HepG2 (cell line): ENCODE results near the gene RANBP3L. TPM values are rescaled to one million over a fixed set of nuclear protein-coding genes. Genes with fewer than 3 reads are reported as not detected.

Source experiments
- ATAC-seq: fragments of 200-7000 bp; cut with Tn5 transposase; 3 replicates; pipeline ENCODE4 v1.9.1; 2020; ENCODE audit warnings: mild to moderate bottlenecking, moderate library complexity
- BruUV-seq: library from RNA; stranded (reverse); fragments of 400-500 nt; replicated peaks from 2 replicates; lab custom pipeline; 2021; lab: Mats Ljungman, UMichigan
- CTCF ChIA-PET: fragments of 300-600 bp; formaldehyde crosslinking; extraction: SDS; loops from one replicate; lab custom pipeline; 2021; ENCODE audit warnings: low total read pairs, inconsistent platforms, low intra/inter-chr PET ratio; lab: Yijun Ruan, JAX
- POLR2A ChIA-PET: fragments of 350-600 bp; sonication (Branson Sonifier 250); formaldehyde crosslinking; loops from one replicate; lab custom pipeline; 2020; ENCODE audit warnings: antibody characterized with exemption, inconsistent platforms; lab: Yijun Ruan, JAX
- DNase-seq: peaks from one replicate; pipeline ENCODE4 v3.0.0-alpha.2; 2015; ENCODE audit warnings: low spot score
- FAIRE-seq: peaks from 3 replicates; lab custom pipeline; 2011; peaks lifted over from hg19 to GRCh38; lab: Jason Lieb, UNC
- H2AFZ ChIP-seq: one replicate; pipeline ENCODE4 v1.6.1; 2011; ENCODE audit warnings: low read length, inconsistent platforms
- H3K27ac ChIP-seq: fragments of 300-600 bp; 3 replicates; pipeline ENCODE4 v1.8.0; 2011; ENCODE audit warnings: mixed run types, mild to moderate bottlenecking, mixed read lengths, low read length, inconsistent platforms; ENCODE audit not compliant: insufficient read depth; ENCODE audit errors: extremely low read length
- H3K27me3 ChIP-seq, 2 experiments: fragments of 200-600 bp in 1 of 2; 2 replicates in 1 of 2; 3 replicates in 1 of 2; pipeline versions ENCODE4 v1.6.0 to v1.8.0; 2011; ENCODE audit warnings: low read length in 2 of 2, mild to moderate bottlenecking in 2 of 2, moderate library complexity in 2 of 2, inconsistent platforms in 1 of 2; ENCODE audit not compliant: insufficient read depth in 2 of 2, control insufficient read depth in 1 of 2
- H3K36me3 ChIP-seq, 2 experiments: fragments of 200-600 bp in 1 of 2; replicated peaks in 1 of 2; 2 replicates in 1 of 2; 3 replicates in 1 of 2; pipeline versions ENCODE4 v1.5.1 to v1.8.0; 2011; ENCODE audit warnings: low read length in 2 of 2, inconsistent platforms in 1 of 2; ENCODE audit not compliant: insufficient read depth in 2 of 2, control insufficient read depth in 1 of 2
- H3K4me1 ChIP-seq: 2 replicates; pipeline ENCODE4 v1.5.1; 2012; ENCODE audit warnings: low read length, inconsistent platforms; ENCODE audit not compliant: insufficient read depth
- H3K4me2 ChIP-seq: 2 replicates; pipeline ENCODE4 v1.6.0; 2011; ENCODE audit warnings: low read depth, low read length, inconsistent platforms
- H3K4me3 ChIP-seq, 3 experiments: fragments of 200-600 bp in 1 of 3; sonication (generic), shearing (Covaris generic) in 1 of 3; replicated peaks in 1 of 3; 2 replicates each; pipeline ENCODE4 v1.5.1; 2011 to 2016; ENCODE audit warnings: low read length in 3 of 3, inconsistent platforms in 2 of 3, low read depth in 2 of 3, mild to moderate bottlenecking in 2 of 3, control low read depth in 1 of 3, mixed read lengths in 1 of 3; ENCODE audit not compliant: insufficient read depth in 1 of 3
- H3K79me2 ChIP-seq: one replicate; pipeline ENCODE4 v1.6.1; 2011; ENCODE audit warnings: low read length, inconsistent platforms; ENCODE audit not compliant: insufficient read depth
- H3K9ac ChIP-seq: 2 replicates; pipeline ENCODE4 v1.6.0; 2011; ENCODE audit warnings: mild to moderate bottlenecking, low read depth, low read length, inconsistent platforms; ENCODE audit not compliant: insufficient read depth
- H3K9me3 ChIP-seq: 2 replicates; pipeline ENCODE4 v1.5.1; 2012; ENCODE audit warnings: mild to moderate bottlenecking, low read length
- H4K20me1 ChIP-seq: 2 replicates; pipeline ENCODE4 v1.6.0; 2011; ENCODE audit warnings: inconsistent platforms, mild to moderate bottlenecking, low read length, moderate library complexity; ENCODE audit not compliant: insufficient read depth
- CREM ChIP-seq, 2 experiments: sonication (generic) in 1 of 2; formaldehyde crosslinking in 1 of 2; IDR thresholded peaks; 2 replicates each; pipeline versions ENCODE4 v1.4.0 to v1.6.1; 2016 to 2020; ENCODE audit warnings: antibody characterized with exemption in 1 of 2, mild to moderate bottlenecking in 1 of 2, missing genetic modification reagents in 1 of 2
- GPN1 ChIP-seq: sonication (generic); formaldehyde crosslinking; IDR thresholded peaks from 2 replicates; pipeline ENCODE4 v1.5.1; 2020; ENCODE audit warnings: missing genetic modification reagents, borderline replicate concordance
- PRMT3 ChIP-seq: sonication (generic); formaldehyde crosslinking; IDR thresholded peaks from 2 replicates; pipeline ENCODE4 v1.8.1; 2022; ENCODE audit warnings: low read depth, mild to moderate bottlenecking, moderate library complexity, missing genetic modification reagents, borderline replicate concordance
- SNAPC2 ChIP-seq: sonication (generic); formaldehyde crosslinking; IDR thresholded peaks from 2 replicates; pipeline ENCODE4 v1.8.1; 2022; ENCODE audit warnings: mild to moderate bottlenecking, missing genetic modification reagents
- SNRNP70 ChIP-seq: fragments of 200-400 bp; formaldehyde crosslinking; IDR thresholded peaks from 2 replicates; pipeline ENCODE4 v1.6.1; 2017; ENCODE audit warnings: mild to moderate bottlenecking, low read depth, low read length, moderate library complexity
- ZBTB25 ChIP-seq: IDR thresholded peaks from 2 replicates; pipeline ENCODE4 v1.6.1; 2018; ENCODE audit warnings: missing genetic modification reagents
- ZBTB26 ChIP-seq: IDR thresholded peaks from 2 replicates; pipeline ENCODE4 v1.6.1; 2016; ENCODE audit warnings: missing compliant biosample characterization, missing genetic modification reagents, borderline replicate concordance
- ZNF484 ChIP-seq: sonication (generic); formaldehyde crosslinking; IDR thresholded peaks from 2 replicates; pipeline ENCODE4 v1.5.1; 2020; ENCODE audit warnings: mild to moderate bottlenecking, low read depth, missing genetic modification reagents, borderline replicate concordance
- ZNF598 ChIP-seq: sonication (generic); formaldehyde crosslinking; IDR thresholded peaks from 2 replicates; pipeline ENCODE4 v1.5.1; 2020; ENCODE audit warnings: mild to moderate bottlenecking, missing genetic modification reagents, borderline replicate concordance
- WGBS: methylation state at CpG from one replicate; pipeline ENCODE4 v1.1.6; 2017; ENCODE audit warnings: low lambda C conversion rate; 5-methylcytosine and 5-hydroxymethylcytosine counted together
- in situ Hi-C: cut with HindIII; loops from 2 replicates; pipeline ENCODE4 v1.10.0; 2017; ENCODE audit warnings: low pct_unique_long_range_greater_than_20kb; ENCODE audit not compliant: extremely low pct_ligation_motif_present
- intact Hi-C: fragments of 100-400 bp; cut with micrococcal nuclease; formaldehyde crosslinking; loops from one replicate; pipeline ENCODE4 v1.10.0; 2022; ENCODE audit not compliant: unreplicated experiment
- polyA plus RNA-seq, 8 experiments: library from polyadenylated mRNA; depleted of rRNA in 3 of 8; stranded (reverse) in 7 of 8; unstranded in 1 of 8; fragments of >200 nt; fragmentation: Illumina TruSeq in 4 of 8; extraction: Trizol in 4 of 8; gene quantifications; 2 replicates each; pipeline versions ENCODE4 v1.2.1 to v1.2.3, GENCODE V29; 2011 to 2016; ENCODE audit warnings: low read depth in 4 of 8, missing spikeins in 1 of 8, mixed read lengths in 1 of 8; ENCODE audit not compliant: insufficient read depth in 1 of 8
- total RNA-seq, 5 experiments: library from RNA; depleted of rRNA; stranded (reverse); fragments of >200 nt; fragmentation: Illumina TruSeq; extraction: Trizol; gene quantifications; 2 replicates each; pipeline ENCODE4 v1.2.3, GENCODE V29; 2016; ENCODE audit warnings: low read depth in 1 of 5

The RANBP3L gene
- total and polyA plus RNA-seq, 2 of the 13 experiments (the other 11 are each of a cell fraction or from before 2014, with no cell fraction given): 0.09 TPM; not detected in 1

- no peaks in the 10 kb centered on the region for H3K4me1 ChIP-seq
- intact Hi-C loops (no loop called here), in situ Hi-C loops (no loop called here)
- peaks cover 8 to 43% of the 10 kb centered on the region in 2 experiments for H3K36me3 ChIP-seq
- ATAC-seq: no peak
- H3K27ac ChIP-seq: no peak overlapping the region
- no peaks in the 10 kb centered on the region for H4K20me1 ChIP-seq
- CTCF ChIA-PET: no interaction called here
- TF ChIP-seq ZBTB25 (CRISPR knock-in tag): no peak
- TF ChIP-seq, all 625 proteins: peak for 0
- Histone ChIP-seq H3K9ac (no peak overlapping the region), H3K79me2 (no peaks in the 10 kb centered on the region), H3K4me3 (no peak overlapping the region), H3K4me2 (no peak overlapping the region), H3K27me3 (no peaks in the 10 kb centered on the region), H3K9me3 (no peaks in the 10 kb centered on the region), H2AFZ (no peak overlapping the region)
- POLR2A ChIA-PET: no interaction called here
- no TSS peak for BruUV-seq
- 100% methylated on average over 3 of the region's 3 CpGs for WGBS
- DNase-seq (no peak), FAIRE-seq (no peak)
Observed at GRCh38 chr5:36202521-36202961, 99.2 kb downstream of the RANBP3L start.

- Histone ChIP-seq H3K79me2 (no peaks in the 10 kb centered on the region), H3K4me3 (no peak overlapping the region), H3K9me3 (no peaks in the 10 kb centered on the region), H3K4me1 (no peaks in the 10 kb centered on the region), H3K27ac (no peak overlapping the region), H2AFZ (no peak overlapping the region), H3K4me2 (no peak overlapping the region), H3K9ac (no peak overlapping the region), H4K20me1 (no peaks in the 10 kb centered on the region), H3K27me3 (no peaks in the 10 kb centered on the region), H3K36me3 (peaks cover 9 to 53% of the 10 kb centered on the region in 2 experiments)
- CTCF ChIA-PET: no interaction called here
- POLR2A ChIA-PET: no interaction called here
- WGBS: 93% methylated on average over 4 of the region's 4 CpGs
- TF ChIP-seq GPN1 (no peak), ZNF484 (CRISPR knock-in tag) (no peak), ZBTB26 (no peak), SNRNP70 (no peak), ZNF598 (CRISPR knock-in tag) (no peak), PRMT3 (CRISPR knock-in tag) (no peak), CREM (IDR thresholded peaks at IDR 0.05) (no peak), CREM (CRISPR knock-in tag; IDR thresholded peaks at IDR 0.05) (no peak), SNAPC2 (CRISPR knock-in tag) (no peak)
- FAIRE-seq: no peak
- in situ Hi-C loops (no loop called here), intact Hi-C loops (no loop called here)
- DNase-seq: no peak
- no peak for ATAC-seq
- no TSS peak for BruUV-seq
Observed at GRCh38 chr5:36200513-36200912, 101.2 kb downstream of the RANBP3L start.
